Activated CD8-positive, alpha-beta memory T cell treated with anti-CD3 and anti-CD28 coated beads, Interleukin-2, amount 10 ng/mL, durations not matched to agents 7 days and 5 days (primary cell): ENCODE data around the gene ZNF536. TPM values are rescaled to one million over a fixed set of nuclear protein-coding genes. Genes with fewer than 3 reads are reported as not detected.

ENCODE experiments used
- ATAC-seq: fragments of 150-1000 bp; cut with Tn5 transposase; one replicate; pipeline ENCODE4 v1.10.0; 2021; ENCODE audit warnings: moderate library complexity
- CTCF ChIA-PET: fragments of 350-600 bp; sonication (Branson Sonifier 250); formaldehyde crosslinking; loops from one replicate; lab custom pipeline; 2021; ENCODE audit warnings: antibody characterized with exemption; lab: Charles Lee
- DNase-seq: peaks from one replicate; pipeline ENCODE4 v3.0.0-alpha.2; 2020
- H3K27ac Mint-ChIP-seq: one replicate; pipeline ENCODE4 v1.8.0; 2021; ENCODE audit warnings: mild to moderate bottlenecking, mixed read lengths
- H3K27me3 Mint-ChIP-seq: one replicate; pipeline ENCODE4 v1.8.0; 2021; ENCODE audit warnings: mixed read lengths
- H3K36me3 Mint-ChIP-seq: one replicate; pipeline ENCODE4 v1.8.0; 2021; ENCODE audit warnings: mild to moderate bottlenecking, mixed read lengths
- H3K4me1 Mint-ChIP-seq: one replicate; pipeline ENCODE4 v1.8.0; 2021; ENCODE audit warnings: mixed read lengths
- H3K4me3 Mint-ChIP-seq: one replicate; pipeline ENCODE4 v1.8.0; 2021; ENCODE audit warnings: mild to moderate bottlenecking, moderate library complexity, mixed read lengths
- H3K9me3 Mint-ChIP-seq: one replicate; pipeline ENCODE4 v1.8.0; 2022; ENCODE audit warnings: low read depth, mixed read lengths
- total RNA-seq, 2 experiments: library from RNA; stranded (reverse); gene quantifications; one replicate each; pipeline ENCODE4 v1.2.3, GENCODE V29; 2021

Gene ZNF536
- total RNA-seq, 2 experiments from 2014 or later, result not detected

DNA sequence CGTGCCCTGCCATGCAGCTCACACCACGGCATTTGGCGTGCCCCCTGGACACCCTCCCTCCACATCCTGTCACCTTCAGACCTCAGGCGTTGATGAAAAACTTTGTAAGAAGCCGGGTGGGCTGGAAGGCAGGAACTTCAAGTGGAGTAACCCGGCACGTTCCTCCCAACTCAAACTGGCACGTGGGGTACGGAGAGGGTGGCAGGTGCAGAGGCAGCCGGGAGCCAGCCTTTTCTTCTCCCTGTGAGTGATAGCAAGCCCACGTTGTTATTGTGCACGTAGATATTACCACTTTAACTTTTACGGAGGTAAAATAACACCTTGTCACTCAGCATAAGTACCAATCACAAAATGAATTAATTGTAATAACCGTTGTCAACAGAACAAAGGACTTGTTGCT is 198.0 kb downstream of the ZNF536 start:
- Mint-ChIP-seq H3K27ac (no peak overlapping the region), H3K36me3 (no peaks in the 10 kb centered on the region), H3K4me1 (no peaks in the 10 kb centered on the region), H3K9me3 (no peaks in the 10 kb centered on the region), H3K4me3 (no peak overlapping the region), H3K27me3 (no peaks in the 10 kb centered on the region)
- CTCF ChIA-PET, result no interaction called here
- ATAC-seq, result no peak
- no peak for DNase-seq

GRCh38 chr19:30577551-30578105 is 205.4 kb downstream of the ZNF536 start:
- DNase-seq, result no peak
- H3K4me1 Mint-ChIP-seq, result no peaks in the 10 kb centered on the region
- CTCF ChIA-PET, result no interaction called here
- no peak overlapping the region for H3K4me3 Mint-ChIP-seq
- no peaks in the 10 kb centered on the region for H3K9me3 Mint-ChIP-seq
- H3K36me3 Mint-ChIP-seq, result no peaks in the 10 kb centered on the region
- no peak overlapping the region for H3K27ac Mint-ChIP-seq
- H3K27me3 Mint-ChIP-seq, result no peaks in the 10 kb centered on the region
- no peak for ATAC-seq

- CTCF ChIA-PET, result no interaction called here
- no peak overlapping the region for H3K27ac Mint-ChIP-seq
These were observed 207.2 kb downstream of the ZNF536 start for GRCh38 chr19:30579419-30579818.

DNA sequence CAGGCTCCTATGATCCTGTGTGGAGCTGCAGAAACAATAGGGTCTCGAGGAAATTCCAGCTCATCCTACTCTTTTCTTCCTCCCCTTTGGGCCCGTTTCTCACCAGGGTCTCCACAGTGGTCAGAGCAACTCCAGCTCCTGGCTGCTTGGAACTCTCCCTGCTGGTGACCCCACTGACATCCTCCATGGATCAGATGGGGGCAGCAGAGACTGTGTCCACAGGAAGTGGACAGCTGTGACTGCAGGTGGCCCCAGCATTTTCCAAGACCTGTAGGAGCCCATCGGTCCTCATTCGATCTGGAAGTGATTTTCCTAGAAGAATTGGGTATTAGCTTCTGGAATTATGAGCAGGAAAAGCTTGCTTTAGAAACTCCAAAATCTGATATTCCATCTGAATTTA is 208.5 kb downstream of the ZNF536 start:
- Mint-ChIP-seq H3K27me3 (no peaks in the 10 kb centered on the region), H3K4me1 (no peaks in the 10 kb centered on the region), H3K9me3 (no peaks in the 10 kb centered on the region), H3K36me3 (no peaks in the 10 kb centered on the region), H3K27ac (no peak overlapping the region), H3K4me3 (no peak overlapping the region)
- ATAC-seq (no peak), DNase-seq (no peak)
- CTCF ChIA-PET, result no interaction called here

More at GRCh38 chr19:30579419-30579818, 207.2 kb downstream of the ZNF536 start:
- ATAC-seq (no peak), DNase-seq (no peak)
- Mint-ChIP-seq H3K4me3 (no peak overlapping the region), H3K4me1 (no peaks in the 10 kb centered on the region), H3K27me3 (no peaks in the 10 kb centered on the region), H3K36me3 (no peaks in the 10 kb centered on the region), H3K9me3 (no peaks in the 10 kb centered on the region)

DNA sequence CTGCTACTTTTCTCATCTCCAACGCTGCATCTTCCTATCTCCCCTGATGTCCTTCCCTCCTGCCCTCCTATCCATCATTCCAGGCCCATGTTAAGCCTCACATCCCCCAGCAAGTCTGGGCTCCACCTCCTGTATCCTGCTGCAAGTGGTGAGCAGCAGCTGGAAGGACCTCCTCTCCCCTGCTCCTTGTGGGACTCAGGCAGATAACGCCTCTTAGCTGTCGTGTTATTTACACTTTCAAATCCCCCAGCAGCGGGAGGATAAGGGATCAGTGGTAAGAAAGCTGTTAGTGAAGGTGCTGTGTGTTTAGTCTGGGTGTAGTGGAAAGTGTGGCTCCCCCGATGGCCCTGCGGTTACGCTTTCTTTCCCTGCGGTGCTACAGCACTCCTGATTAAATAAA is 211.9 kb downstream of the ZNF536 start:
- ATAC-seq, result no peak
- CTCF ChIA-PET, result no interaction called here
- Mint-ChIP-seq H3K9me3 (no peaks in the 10 kb centered on the region), H3K36me3 (no peaks in the 10 kb centered on the region), H3K4me1 (no peaks in the 10 kb centered on the region), H3K4me3 (no peak overlapping the region), H3K27ac (no peak overlapping the region), H3K27me3 (no peaks in the 10 kb centered on the region)
- DNase-seq, result no peak

DNA sequence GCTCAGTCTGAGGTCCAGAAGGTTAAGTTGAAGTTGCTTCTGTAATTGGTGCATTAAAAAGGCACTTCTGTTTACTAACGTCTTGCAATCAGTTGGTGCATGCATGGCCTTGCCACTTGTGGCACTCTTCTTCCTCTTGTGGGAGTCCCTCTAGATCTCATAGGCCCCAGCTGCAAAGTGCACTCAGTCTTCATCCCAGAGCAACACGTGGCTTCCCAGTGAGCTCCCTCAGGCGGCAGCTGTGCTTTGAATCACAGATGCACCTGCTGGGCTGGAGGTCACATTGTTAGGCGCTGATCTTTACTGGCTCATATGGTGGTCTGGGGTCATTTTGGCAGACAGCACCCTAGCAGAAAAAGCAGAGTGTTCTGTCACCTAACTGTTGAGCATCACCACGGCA is 215.7 kb downstream of the ZNF536 start:
- CTCF ChIA-PET, result no interaction called here
- ATAC-seq (no peak), DNase-seq (no peak)
- Mint-ChIP-seq H3K9me3 (no peaks in the 10 kb centered on the region), H3K27me3 (no peaks in the 10 kb centered on the region), H3K27ac (no peak overlapping the region), H3K4me3 (no peak overlapping the region), H3K36me3 (no peaks in the 10 kb centered on the region), H3K4me1 (no peaks in the 10 kb centered on the region)

- no peak overlapping the region for H3K27ac Mint-ChIP-seq
- no peaks in the 10 kb centered on the region for H3K27me3 Mint-ChIP-seq
- no peaks in the 10 kb centered on the region for H3K4me1 Mint-ChIP-seq
- H3K9me3 Mint-ChIP-seq, result no peaks in the 10 kb centered on the region
- CTCF ChIA-PET, result no interaction called here
- no peaks in the 10 kb centered on the region for H3K36me3 Mint-ChIP-seq
- ATAC-seq (no peak), DNase-seq (no peak)
- H3K4me3 Mint-ChIP-seq, result no peak overlapping the region
These were observed 218.5 kb downstream of the ZNF536 start for GRCh38 chr19:30590596-30591229.

DNA sequence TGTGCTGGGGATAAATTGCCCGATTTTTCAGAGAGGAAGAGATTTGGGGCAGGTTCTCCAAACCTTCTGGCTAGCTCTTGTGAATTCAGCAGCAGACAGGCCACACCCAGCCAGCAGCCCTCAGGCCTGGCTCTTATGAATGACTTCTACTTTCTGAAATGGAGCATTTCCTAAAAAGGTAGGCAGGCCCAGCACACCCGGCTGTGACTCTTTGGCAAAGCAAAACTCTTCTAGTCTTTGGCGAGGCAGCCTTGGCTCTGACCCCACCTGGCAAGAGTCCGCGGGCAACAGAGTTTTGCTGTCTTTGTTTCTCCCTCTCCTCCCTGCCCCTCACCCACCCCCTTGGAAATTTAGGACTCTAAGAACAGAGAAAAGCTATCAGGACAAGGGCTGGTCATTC is 221.2 kb downstream of the ZNF536 start:
- Mint-ChIP-seq H3K9me3 (no peaks in the 10 kb centered on the region), H3K4me3 (no peak overlapping the region), H3K4me1 (no peaks in the 10 kb centered on the region), H3K27ac (no peak overlapping the region), H3K27me3 (no peaks in the 10 kb centered on the region), H3K36me3 (no peaks in the 10 kb centered on the region)
- ATAC-seq (no peak), DNase-seq (no peak)
- CTCF ChIA-PET, result no interaction called here

DNA sequence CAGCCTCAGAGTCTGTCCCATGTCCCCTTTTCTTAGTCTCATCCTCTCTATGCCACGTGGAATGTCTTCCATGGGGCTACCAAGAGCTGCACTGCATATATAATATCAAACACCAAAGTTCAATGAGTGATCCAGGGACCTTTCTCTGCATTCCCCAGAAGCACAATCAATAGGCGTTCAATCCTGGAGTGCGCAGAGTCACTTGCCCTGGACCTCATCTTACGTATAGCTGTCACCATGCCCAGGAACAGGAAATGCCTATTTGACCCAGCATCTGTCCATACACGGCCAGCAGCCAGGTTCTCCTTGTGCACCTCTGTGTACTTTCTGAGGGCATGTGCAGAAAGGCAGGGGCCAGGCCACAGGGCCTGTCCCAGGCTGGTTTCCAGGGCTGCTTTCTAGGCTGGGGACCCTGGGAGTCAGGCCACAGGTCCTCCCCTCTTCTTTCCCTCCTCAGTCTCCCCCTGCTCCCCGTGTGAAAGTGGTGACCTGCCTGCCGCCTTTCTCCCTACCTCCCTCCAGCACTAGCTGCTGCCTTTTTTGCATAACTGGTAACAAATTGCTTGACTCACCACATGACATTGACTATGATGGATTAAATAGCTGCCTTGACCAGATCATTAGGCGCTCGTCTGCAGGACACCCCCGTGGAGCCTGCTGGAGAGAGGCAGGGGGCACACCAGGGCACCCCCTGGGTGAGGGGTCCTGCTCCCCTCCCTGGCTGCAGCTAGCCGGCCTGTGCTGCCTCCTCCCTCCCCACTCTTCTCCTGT is 222.0 kb downstream of the ZNF536 start:
- no peak for DNase-seq
- no peaks in the 10 kb centered on the region for H3K9me3 Mint-ChIP-seq
- no peak overlapping the region for H3K4me3 Mint-ChIP-seq
- H3K27ac Mint-ChIP-seq, result no peak overlapping the region
- H3K4me1 Mint-ChIP-seq, result no peaks in the 10 kb centered on the region
- no peaks in the 10 kb centered on the region for H3K36me3 Mint-ChIP-seq
- CTCF ChIA-PET, result no interaction called here
- ATAC-seq, result no peak
- no peaks in the 10 kb centered on the region for H3K27me3 Mint-ChIP-seq

DNA sequence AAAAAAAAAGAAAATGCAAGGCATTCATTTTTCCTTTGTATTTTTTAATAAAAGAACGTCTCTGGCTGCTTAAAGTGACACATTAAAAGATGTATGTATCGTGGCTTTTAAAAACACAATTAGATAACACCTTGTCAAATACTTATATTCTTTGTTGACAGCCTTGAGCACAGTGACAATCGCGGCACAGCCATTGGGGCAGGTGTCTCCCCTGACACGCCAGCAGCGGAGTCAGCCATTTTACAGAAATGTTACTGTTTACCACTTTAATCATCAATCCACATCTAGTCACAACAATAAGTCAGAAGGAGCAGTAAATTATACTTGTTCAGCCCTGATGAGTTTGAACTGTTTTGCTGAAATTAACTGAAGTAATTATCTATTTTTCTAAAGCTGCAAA is 224.1 kb downstream of the ZNF536 start:
- H3K4me1 Mint-ChIP-seq, result no peaks in the 10 kb centered on the region
- CTCF ChIA-PET, result no interaction called here
- H3K27me3 Mint-ChIP-seq, result no peaks in the 10 kb centered on the region
- H3K4me3 Mint-ChIP-seq, result no peak overlapping the region
- ATAC-seq (no peak), DNase-seq (no peak)
- H3K9me3 Mint-ChIP-seq, result no peaks in the 10 kb centered on the region
- H3K27ac Mint-ChIP-seq, result no peak overlapping the region
- H3K36me3 Mint-ChIP-seq, result no peaks in the 10 kb centered on the region

GRCh38 chr19:30596813-30597399 is 224.7 kb downstream of the ZNF536 start:
- Mint-ChIP-seq H3K9me3 (no peaks in the 10 kb centered on the region), H3K36me3 (no peaks in the 10 kb centered on the region), H3K4me3 (no peak overlapping the region), H3K27me3 (no peaks in the 10 kb centered on the region), H3K27ac (no peak overlapping the region), H3K4me1 (no peaks in the 10 kb centered on the region)
- DNase-seq, result no peak
- CTCF ChIA-PET, result no interaction called here
- ATAC-seq, result no peak

DNA sequence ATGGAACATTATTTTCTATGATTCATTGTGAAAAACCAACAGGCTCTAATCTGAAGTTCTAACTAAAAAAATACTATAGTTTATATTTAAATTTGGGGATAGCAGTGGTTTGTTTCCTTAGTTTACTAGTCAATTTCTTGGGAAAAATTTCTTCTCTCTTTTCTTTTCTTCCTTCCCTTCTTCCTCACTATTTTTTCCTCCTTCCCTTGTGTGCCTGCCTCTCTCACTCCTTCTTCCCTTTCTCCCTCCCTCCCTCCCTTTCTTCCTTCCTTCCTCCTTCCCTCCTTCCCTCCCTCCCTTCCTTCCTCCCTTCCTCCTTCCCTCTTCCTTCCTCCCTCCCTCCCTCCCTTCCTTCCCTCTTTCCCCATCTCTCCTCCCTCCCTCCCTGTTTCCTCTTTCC is 226.5 kb downstream of the ZNF536 start:
- Mint-ChIP-seq H3K9me3 (no peaks in the 10 kb centered on the region), H3K4me3 (no peak overlapping the region), H3K4me1 (no peaks in the 10 kb centered on the region), H3K36me3 (no peaks in the 10 kb centered on the region), H3K27me3 (no peaks in the 10 kb centered on the region), H3K27ac (no peak overlapping the region)
- DNase-seq (no peak), ATAC-seq (no peak)
- CTCF ChIA-PET, result no interaction called here

- H3K9me3 Mint-ChIP-seq, result no peaks in the 10 kb centered on the region
- H3K27me3 Mint-ChIP-seq, result no peaks in the 10 kb centered on the region
- no peak overlapping the region for H3K4me3 Mint-ChIP-seq
- DNase-seq (no peak), ATAC-seq (no peak)
- no peaks in the 10 kb centered on the region for H3K36me3 Mint-ChIP-seq
- no peaks in the 10 kb centered on the region for H3K4me1 Mint-ChIP-seq
- CTCF ChIA-PET, result no interaction called here
- no peak overlapping the region for H3K27ac Mint-ChIP-seq
These were observed 230.6 kb downstream of the ZNF536 start for GRCh38 chr19:30602661-30603350.
